Nephron progenitor cell (in vitro differentiated cells): ENCODE data around the gene ALDH5A1.

ENCODE experiments used
- DNase-seq: peaks from one replicate; pipeline ENCODE4 v3.0.0; 2021
- H3K27ac Mint-ChIP-seq: 2 replicates; pipeline ENCODE4 v1.8.0; 2021; ENCODE audit warnings: mild to moderate bottlenecking, moderate library complexity, mixed read lengths
- H3K27me3 Mint-ChIP-seq: 2 replicates; pipeline ENCODE4 v1.8.0; 2021; ENCODE audit warnings: mild to moderate bottlenecking, low read depth, mixed read lengths; ENCODE audit not compliant: poor library complexity
- H3K36me3 Mint-ChIP-seq: 2 replicates; pipeline ENCODE4 v1.8.0; 2021; ENCODE audit warnings: low read depth, mixed read lengths
- H3K4me1 Mint-ChIP-seq: 2 replicates; pipeline ENCODE4 v1.8.0; 2021; ENCODE audit warnings: mixed read lengths
- H3K4me3 Mint-ChIP-seq: 2 replicates; pipeline ENCODE4 v1.8.0; 2021; ENCODE audit warnings: mild to moderate bottlenecking, moderate library complexity, mixed read lengths
- H3K9me3 Mint-ChIP-seq: 2 replicates; pipeline ENCODE4 v1.8.0; 2021; ENCODE audit warnings: mild to moderate bottlenecking, moderate library complexity, mixed read lengths
- TF ChIP-seq, protein P1 (sequence below): fragments of 200-600 bp; sonication (generic); IDR thresholded peaks from 2 replicates; pipeline ENCODE4 v1.5.0; 2021; ENCODE audit warnings: antibody characterized with exemption

ALDH5A1 gene

DNA sequence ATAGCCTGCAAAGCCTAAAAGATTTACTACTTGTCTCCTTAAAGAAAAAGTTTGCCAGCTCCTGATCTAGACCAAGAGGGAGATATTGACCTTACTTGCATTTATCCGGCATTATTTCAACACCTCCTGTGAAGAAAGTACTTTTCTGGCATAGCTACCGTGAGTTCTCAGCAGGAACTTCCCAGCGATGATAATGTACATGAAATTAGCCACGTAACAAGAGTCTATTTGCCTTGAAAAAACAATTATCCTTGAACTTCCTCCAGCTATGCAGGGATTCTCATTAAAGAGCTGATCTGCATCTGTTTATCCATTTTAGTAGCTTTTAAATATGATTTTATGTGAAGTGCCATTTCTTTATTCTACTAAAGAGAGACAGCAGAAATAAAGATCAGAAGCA, 41.7 kb downstream of the ALDH5A1 start:
- no peaks in the 10 kb centered on the region for H3K27me3 Mint-ChIP-seq

DNA sequence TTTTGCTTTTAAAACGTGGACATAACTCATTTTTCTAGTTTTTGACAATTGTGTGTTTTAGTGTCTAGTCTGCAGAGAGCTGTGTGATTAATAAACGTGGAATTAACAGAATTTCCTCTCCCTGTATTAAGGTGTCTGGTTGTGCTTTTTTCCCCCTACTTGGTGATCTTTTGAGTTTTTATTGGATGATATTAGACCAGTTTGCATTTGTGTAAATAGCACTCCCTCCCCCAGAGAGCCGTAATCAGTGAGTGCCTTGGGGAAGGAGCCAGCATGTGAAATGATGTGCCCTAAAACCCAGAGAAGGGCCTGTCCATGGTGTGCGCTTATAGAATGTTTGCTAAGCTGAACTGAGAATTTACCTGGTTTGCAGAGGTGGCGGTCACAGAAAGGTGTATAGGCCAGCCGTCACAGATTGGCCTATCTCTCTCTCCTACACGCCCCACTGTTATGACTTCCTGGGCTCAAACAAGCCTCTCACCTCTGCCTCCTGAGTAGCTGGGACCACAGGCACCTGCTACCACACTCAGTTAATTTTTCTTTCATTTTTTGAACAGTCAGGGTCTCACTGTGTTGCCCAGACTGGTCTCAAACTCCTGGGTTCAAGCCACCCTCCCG, 42.4 kb downstream of the ALDH5A1 start:
- no peak overlapping the region for H3K27ac Mint-ChIP-seq
- no peaks in the 10 kb centered on the region for H3K9me3 Mint-ChIP-seq
- TF ChIP-seq, protein P1, sequence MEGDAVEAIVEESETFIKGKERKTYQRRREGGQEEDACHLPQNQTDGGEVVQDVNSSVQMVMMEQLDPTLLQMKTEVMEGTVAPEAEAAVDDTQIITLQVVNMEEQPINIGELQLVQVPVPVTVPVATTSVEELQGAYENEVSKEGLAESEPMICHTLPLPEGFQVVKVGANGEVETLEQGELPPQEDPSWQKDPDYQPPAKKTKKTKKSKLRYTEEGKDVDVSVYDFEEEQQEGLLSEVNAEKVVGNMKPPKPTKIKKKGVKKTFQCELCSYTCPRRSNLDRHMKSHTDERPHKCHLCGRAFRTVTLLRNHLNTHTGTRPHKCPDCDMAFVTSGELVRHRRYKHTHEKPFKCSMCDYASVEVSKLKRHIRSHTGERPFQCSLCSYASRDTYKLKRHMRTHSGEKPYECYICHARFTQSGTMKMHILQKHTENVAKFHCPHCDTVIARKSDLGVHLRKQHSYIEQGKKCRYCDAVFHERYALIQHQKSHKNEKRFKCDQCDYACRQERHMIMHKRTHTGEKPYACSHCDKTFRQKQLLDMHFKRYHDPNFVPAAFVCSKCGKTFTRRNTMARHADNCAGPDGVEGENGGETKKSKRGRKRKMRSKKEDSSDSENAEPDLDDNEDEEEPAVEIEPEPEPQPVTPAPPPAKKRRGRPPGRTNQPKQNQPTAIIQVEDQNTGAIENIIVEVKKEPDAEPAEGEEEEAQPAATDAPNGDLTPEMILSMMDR: no peak
- no peaks in the 10 kb centered on the region for H3K27me3 Mint-ChIP-seq
- H3K36me3 Mint-ChIP-seq: peaks cover 25% of the 10 kb centered on the region
- no peak for DNase-seq
- no peaks in the 10 kb centered on the region for H3K4me1 Mint-ChIP-seq
- H3K4me3 Mint-ChIP-seq: no peak overlapping the region

More for the DNA sequence above, 41.7 kb downstream of the ALDH5A1 start:
- no peak for DNase-seq
- no peaks in the 10 kb centered on the region for H3K9me3 Mint-ChIP-seq
- no peak overlapping the region for H3K27ac Mint-ChIP-seq
- peaks cover 29% of the 10 kb centered on the region for H3K36me3 Mint-ChIP-seq
- TF ChIP-seq, protein P1: no peak
- no peak overlapping the region for H3K4me3 Mint-ChIP-seq
- no peaks in the 10 kb centered on the region for H3K4me1 Mint-ChIP-seq

DNA sequence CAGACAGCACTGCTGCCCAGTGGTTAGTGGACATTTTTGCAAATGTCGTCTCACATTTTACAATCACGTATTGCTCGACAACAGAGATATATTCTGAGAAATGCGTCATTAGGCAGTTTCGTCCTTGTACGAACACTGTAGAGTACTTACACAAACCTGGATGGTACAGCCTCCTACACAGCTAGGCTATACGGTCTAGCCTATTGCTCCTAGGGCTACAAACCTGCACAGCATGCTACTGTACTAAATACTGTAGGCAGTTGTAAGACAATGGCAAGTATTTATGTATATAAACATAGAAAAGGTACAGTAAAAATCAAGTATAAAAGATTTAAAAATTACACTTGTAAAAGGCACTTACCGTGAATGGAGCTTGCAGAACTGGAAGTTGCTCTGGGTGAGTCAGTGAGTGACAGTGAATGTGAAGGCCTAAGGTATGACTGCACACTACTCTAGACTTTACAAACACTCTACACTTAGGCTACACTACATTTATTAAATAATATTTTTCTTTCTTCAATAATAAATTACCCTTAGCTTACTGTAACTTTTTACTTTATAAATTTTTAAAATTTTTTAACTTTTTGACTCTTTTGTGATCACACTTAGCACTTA, 43.1 kb downstream of the ALDH5A1 start:
- H3K4me1 Mint-ChIP-seq: no peaks in the 10 kb centered on the region
- TF ChIP-seq, protein P1: no peak

DNA sequence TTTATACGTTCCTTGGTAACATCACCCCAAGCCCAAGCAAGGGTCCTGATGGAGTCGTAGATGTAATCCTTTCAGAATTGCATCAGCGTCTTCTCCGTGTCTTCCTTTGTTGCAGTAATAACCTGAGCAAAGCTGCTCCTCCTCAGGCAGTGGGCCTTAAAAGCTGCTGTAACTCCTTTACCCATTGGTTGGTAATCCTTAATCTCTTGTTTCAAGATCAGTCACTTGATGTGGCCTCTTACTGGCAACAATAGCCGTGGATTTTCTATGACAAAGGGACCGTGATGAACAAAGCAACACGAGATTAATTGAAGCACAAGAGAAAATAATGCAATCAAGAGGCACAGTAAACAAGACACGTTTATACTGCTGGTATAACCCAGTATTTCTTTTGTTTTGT, 44.6 kb downstream of the ALDH5A1 start:
- no peaks in the 10 kb centered on the region for H3K27me3 Mint-ChIP-seq

More for the DNA sequence above, 43.1 kb downstream of the ALDH5A1 start:
- Mint-ChIP-seq H3K36me3 (peaks cover 18% of the 10 kb centered on the region), H3K27me3 (no peaks in the 10 kb centered on the region), H3K4me3 (no peak overlapping the region), H3K9me3 (no peaks in the 10 kb centered on the region), H3K27ac (no peak overlapping the region)
- no peak for DNase-seq

DNA sequence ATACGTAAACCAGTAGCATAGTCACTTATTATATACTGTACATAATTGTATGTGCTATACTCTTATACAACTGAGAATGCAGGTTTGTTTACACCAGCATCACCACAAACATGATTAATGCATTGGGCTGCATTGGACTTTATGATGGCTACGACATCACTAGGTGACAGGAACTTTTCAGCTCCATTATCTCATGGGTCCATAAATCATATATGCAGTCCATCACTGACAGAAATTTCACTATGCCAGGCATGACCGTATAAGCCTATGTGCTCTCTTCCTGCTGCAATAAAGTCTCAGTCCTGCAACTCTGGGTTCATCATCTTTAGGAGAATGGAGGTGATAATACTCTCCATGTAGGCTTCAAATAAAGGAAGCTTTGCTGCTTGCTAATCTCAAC, 45.4 kb downstream of the ALDH5A1 start:
- no peak for DNase-seq
- TF ChIP-seq, protein P1: no peak
- Mint-ChIP-seq H3K4me1 (no peaks in the 10 kb centered on the region), H3K36me3 (no peaks in the 10 kb centered on the region), H3K27me3 (no peaks in the 10 kb centered on the region), H3K4me3 (no peak overlapping the region), H3K9me3 (no peaks in the 10 kb centered on the region), H3K27ac (no peak overlapping the region)

More for the DNA sequence above, 44.6 kb downstream of the ALDH5A1 start:
- Mint-ChIP-seq H3K27ac (peak overlapping the region; percentile 43), H3K4me1 (no peaks in the 10 kb centered on the region), H3K4me3 (no peak overlapping the region), H3K36me3 (peaks cover 8% of the 10 kb centered on the region), H3K9me3 (no peaks in the 10 kb centered on the region)
- DNase-seq: no peak
- TF ChIP-seq, protein P1: no peak

DNA sequence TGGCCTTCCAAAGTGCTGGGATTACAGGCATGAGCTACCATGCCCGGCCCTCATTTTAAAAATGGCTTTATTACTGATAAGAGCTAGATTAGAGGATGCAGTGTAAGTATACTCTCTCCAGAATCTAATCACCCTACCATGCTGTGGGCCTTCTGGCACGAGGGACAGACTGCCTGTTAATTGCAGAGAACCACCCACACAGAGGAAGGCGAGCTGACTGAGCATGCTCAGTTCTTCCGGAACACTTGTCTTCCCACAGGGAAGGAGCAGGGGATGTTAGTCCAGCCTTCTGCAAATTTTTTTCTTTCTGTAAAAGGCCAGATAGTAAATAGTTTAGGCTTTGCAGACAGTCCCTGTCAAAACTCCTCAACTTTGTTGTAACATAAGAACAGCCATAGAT, 48.9 kb downstream of the ALDH5A1 start:
- no peaks in the 10 kb centered on the region for H3K9me3 Mint-ChIP-seq

More for the DNA sequence above, 48.9 kb downstream of the ALDH5A1 start:
- Mint-ChIP-seq H3K27ac (no peak overlapping the region), H3K36me3 (no peaks in the 10 kb centered on the region), H3K4me3 (no peak overlapping the region), H3K4me1 (peaks cover 7% of the 10 kb centered on the region), H3K27me3 (peaks cover 14% of the 10 kb centered on the region)
- TF ChIP-seq, protein P1: no peak
- DNase-seq: no peak
